HG02970 (cell line): ENCODE data around the gene ASB5.
A peak's percentile ranks its signal among the peaks of the same experiment; 100 is the strongest.
"Not testable (repeated sequence)": the region's sequence is repeated elsewhere in the genome, so short reads cannot be mapped to it uniquely, and the experiment has no call there.

ENCODE experiments used
- ATAC-seq: cut with Tn5 transposase; IDR thresholded peaks from one replicate; pipeline ENCODE4 v1.9.1; 2021; ENCODE audit warnings: mild to moderate bottlenecking, moderate library complexity, moderate number of reproducible peaks; ENCODE audit not compliant: unreplicated experiment, low FRiP score

ASB5 gene

GRCh38 chr4:176268963-176269362 is at the start of gene ASB5:
ASB5 (minus strand) TSS chr4:176269222; CDS start chr4:176269108, 114 bp downstream.
- ATAC-seq: no peak

- no peak for ATAC-seq
Measured at GRCh38 chr4:176313596-176314336, 44.7 kb upstream of the ASB5 start.

GRCh38 chr4:176309772-176310171 is 40.8 kb upstream of the ASB5 start:
- no peak for ATAC-seq

GRCh38 chr4:176309046-176309445 is 40.0 kb upstream of the ASB5 start:
- peak; percentile 99 for ATAC-seq

- no peak for ATAC-seq
Measured at GRCh38 chr4:176308441-176308840, 39.4 kb upstream of the ASB5 start.

GRCh38 chr4:176307666-176307930 is 38.6 kb upstream of the ASB5 start:
- ATAC-seq: no peak

- no peak for ATAC-seq
Measured at GRCh38 chr4:176306837-176307665, 38.0 kb upstream of the ASB5 start.

- ATAC-seq: no peak
Measured at GRCh38 chr4:176303938-176304337, 34.9 kb upstream of the ASB5 start.

- no peak for ATAC-seq
Measured at GRCh38 chr4:176302283-176303275, 33.6 kb upstream of the ASB5 start.

GRCh38 chr4:176300565-176300964 is 31.5 kb upstream of the ASB5 start:
- no peak for ATAC-seq

GRCh38 chr4:176300036-176300435 is 31.0 kb upstream of the ASB5 start:
- ATAC-seq: no peak

- no peak for ATAC-seq
Measured at GRCh38 chr4:176298664-176299063, 29.6 kb upstream of the ASB5 start.

GRCh38 chr4:176295907-176296306 is 26.9 kb upstream of the ASB5 start:
- ATAC-seq: not testable (repeated sequence)

GRCh38 chr4:176293660-176294059 is 24.6 kb upstream of the ASB5 start:
- no peak for ATAC-seq

GRCh38 chr4:176292920-176293319 is 23.9 kb upstream of the ASB5 start:
- ATAC-seq: no peak

- no peak for ATAC-seq
Measured at GRCh38 chr4:176291748-176292147, 22.7 kb upstream of the ASB5 start.

GRCh38 chr4:176290520-176290919 is 21.5 kb upstream of the ASB5 start:
- no peak for ATAC-seq

- ATAC-seq: no peak
Measured at GRCh38 chr4:176289561-176289960, 20.5 kb upstream of the ASB5 start.

- no peak for ATAC-seq
Measured at GRCh38 chr4:176288020-176288419, 19.0 kb upstream of the ASB5 start.

GRCh38 chr4:176287546-176287945 is 18.5 kb upstream of the ASB5 start:
- ATAC-seq: no peak

GRCh38 chr4:176286728-176287127 is 17.7 kb upstream of the ASB5 start:
- no peak for ATAC-seq
